ELF-1 (cell line): ENCODE measurements around the gene GPC1.
"Not testable (repeated sequence)": the region's sequence is repeated elsewhere in the genome, so short reads cannot be mapped to it uniquely, and the experiment has no call there.

Source experiments
- DNase-seq: peaks from one replicate; pipeline ENCODE4 v3.0.0-alpha.2; 2016; ENCODE audit warnings: low read depth, low spot score

The GPC1 gene, protein sequence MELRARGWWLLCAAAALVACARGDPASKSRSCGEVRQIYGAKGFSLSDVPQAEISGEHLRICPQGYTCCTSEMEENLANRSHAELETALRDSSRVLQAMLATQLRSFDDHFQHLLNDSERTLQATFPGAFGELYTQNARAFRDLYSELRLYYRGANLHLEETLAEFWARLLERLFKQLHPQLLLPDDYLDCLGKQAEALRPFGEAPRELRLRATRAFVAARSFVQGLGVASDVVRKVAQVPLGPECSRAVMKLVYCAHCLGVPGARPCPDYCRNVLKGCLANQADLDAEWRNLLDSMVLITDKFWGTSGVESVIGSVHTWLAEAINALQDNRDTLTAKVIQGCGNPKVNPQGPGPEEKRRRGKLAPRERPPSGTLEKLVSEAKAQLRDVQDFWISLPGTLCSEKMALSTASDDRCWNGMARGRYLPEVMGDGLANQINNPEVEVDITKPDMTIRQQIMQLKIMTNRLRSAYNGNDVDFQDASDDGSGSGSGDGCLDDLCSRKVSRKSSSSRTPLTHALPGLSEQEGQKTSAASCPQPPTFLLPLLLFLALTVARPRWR

DNA sequence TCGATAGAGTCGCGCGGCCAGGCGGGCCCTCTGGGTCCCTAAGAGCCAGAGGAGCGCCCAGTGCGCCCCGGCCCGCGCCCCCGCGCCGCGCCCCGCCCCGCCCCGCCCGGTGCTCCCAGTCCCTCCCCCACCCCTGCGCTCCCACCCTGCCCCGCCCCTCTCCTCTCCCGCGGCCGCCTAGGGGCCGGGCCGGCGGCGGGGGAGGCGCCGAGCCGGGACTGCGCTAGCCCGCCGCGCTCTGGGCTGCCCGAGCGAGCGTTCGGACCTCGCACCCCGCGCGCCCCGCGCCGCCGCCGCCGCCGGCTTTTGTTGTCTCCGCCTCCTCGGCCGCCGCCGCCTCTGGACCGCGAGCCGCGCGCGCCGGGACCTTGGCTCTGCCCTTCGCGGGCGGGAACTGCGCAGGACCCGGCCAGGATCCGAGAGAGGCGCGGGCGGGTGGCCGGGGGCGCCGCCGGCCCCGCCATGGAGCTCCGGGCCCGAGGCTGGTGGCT is at the start of gene GPC1:
Gene GPC1, plus strand, starts transcription at position 207 of the 491 bp plus-strand sequence. Its CDS starts 256 bp downstream, at position 463.
- no peak for DNase-seq

DNA sequence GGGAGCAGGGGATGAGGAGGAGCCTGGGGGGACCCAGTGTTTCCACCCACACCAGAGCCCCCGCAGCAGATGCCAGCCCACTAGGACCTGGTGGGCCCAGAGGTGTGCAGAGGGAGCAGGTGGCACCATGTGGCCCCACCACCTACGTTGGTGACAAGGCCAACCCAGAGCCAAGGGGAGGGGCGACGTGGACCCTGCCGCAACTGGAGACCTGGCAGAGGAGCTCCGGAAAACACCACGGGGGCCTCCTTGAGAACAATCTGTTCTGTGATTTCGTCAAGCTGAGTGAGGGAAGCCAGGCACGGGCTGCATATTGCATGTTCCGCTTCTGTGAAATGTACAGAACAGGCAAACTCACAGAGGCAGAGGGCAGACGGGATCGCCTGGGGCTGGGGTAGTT is 49.1 kb upstream of the GPC1 start:
- DNase-seq: no peak

DNA sequence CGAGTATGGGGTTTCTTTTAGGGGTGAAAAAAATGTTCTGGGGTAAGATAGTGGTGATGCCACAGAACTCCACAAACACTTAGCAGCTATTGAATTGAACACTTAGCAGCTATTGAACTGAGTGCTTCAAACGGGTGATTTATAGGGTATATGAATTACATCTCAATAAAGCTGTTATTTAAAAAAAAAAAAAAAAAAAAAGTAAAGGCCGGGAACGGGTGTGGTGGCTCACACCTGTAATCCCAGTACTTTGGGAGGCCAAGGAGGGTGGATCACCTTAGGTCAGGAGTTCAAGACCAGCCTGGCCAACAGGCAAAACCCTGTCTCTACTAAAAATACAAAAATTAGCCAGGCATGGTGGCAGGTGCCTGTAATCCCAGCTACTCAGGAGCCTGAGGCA is 48.7 kb upstream of the GPC1 start:
- DNase-seq: not testable (repeated sequence)

DNA sequence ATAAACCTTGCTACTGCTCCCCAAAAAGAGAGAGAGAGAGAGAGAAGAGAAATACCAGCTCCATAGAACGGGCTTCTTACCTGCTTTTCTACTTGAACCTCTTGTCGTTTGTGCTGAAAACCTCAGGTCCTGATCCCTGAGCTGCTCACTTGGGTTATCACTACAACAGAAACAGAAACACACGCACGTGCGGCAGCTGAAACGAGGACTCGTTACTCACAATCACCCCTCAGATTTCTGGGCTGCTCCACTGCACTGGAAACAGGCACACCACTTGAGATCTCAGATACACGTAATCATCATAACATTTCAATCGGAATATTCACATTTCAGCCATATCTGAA is 48.2 kb upstream of the GPC1 start:
- DNase-seq: no peak

DNA sequence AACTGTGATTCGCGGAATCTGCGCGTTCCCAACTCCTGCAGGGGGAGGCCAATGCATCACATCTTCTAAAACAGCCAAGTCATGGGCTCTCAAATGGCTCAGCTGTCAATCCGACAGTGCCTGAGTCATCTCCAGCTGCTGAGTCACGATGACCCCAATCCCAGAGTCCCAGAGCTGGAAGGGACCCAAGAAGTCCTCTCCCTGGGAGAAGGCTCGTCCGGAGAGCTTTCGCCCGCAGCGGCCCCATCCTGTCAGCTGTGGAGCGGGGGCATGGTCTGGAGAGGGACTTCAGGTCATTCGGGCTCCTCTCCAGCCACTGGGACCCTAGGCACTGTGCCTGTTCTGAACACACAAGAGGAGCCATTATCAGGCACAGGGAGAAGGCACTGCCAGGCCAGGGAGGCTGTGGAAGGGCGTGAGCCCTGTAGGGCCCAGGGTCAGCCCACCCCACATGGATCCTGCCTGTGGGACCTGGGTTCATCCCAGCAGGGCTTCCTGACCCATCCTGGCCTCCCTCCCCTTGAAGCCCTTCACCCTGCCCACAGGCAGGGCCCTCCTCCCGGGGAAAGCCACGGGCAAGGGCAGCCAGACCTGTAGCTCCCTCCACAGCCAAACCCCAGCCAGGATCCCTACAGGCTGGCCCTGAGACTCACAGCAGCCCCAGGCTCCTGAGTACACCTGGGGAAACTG is 47.6 kb upstream of the GPC1 start:
- peak; percentile 53 for DNase-seq

DNA sequence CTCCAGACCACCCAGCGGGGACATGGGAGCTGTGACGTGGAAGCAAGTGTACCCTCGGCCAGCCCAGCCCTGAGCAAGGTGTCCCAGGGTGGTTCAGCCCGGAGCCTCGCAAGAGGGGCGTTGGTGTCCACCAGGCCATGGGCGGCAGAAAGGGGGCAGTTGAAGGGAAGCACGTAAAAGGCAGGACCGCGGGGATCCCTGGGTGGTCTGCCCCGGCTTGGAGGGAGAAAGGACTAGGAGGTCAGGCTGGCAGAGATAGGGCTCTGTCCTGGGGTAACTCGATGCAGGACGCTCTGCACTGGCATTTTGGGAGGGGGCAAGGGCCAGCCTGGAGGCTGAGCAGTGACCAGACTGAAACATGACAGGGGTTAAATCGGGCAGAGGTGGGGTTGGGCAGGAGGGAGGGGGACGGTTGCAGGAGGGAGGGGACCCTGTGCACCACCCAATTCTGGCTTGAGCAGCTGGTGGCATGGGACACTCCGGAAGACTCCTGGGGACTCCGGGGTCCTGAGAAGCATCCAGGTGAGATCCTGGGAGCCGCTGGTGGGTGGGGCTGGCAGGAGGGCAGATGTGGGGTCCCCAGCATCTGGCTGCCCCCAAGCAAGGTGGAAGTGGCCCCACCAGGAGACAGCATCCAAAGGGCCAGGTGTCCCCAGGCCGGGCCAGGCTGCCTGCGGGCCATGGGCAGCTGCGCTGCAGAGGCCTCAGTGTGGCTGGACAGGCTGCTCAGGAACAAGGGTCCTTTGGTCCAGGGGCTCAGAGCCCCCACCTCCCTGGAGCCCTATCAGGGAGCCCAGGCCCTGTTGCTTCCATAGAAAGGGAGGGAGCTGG is 46.8 kb upstream of the GPC1 start:
- DNase-seq: no peak

DNA sequence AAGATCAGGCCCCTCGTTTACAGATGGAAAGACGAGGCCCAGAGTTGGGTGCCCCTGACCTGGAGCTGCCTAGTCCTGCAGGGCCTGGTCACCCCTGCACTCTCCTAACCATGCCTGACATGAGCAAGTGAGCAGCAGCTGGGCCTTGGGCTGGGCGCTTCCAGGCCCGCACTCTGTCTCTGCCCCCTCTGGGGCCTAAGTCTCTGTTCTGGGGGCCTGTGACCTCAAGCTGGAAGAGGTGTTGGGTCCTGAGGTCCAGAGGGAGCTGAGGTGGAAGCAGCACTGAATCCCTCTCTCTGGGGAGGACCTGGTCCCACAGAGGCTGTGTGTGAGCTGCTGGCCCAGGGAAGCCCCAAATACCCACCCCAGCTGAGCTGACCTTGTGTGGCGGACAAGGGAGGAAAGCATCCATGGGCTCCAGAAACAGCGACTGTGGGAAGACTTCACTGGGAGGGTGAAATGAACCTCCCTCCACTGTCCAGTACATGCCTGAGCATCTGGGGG is 46.1 kb upstream of the GPC1 start:
- no peak for DNase-seq

DNA sequence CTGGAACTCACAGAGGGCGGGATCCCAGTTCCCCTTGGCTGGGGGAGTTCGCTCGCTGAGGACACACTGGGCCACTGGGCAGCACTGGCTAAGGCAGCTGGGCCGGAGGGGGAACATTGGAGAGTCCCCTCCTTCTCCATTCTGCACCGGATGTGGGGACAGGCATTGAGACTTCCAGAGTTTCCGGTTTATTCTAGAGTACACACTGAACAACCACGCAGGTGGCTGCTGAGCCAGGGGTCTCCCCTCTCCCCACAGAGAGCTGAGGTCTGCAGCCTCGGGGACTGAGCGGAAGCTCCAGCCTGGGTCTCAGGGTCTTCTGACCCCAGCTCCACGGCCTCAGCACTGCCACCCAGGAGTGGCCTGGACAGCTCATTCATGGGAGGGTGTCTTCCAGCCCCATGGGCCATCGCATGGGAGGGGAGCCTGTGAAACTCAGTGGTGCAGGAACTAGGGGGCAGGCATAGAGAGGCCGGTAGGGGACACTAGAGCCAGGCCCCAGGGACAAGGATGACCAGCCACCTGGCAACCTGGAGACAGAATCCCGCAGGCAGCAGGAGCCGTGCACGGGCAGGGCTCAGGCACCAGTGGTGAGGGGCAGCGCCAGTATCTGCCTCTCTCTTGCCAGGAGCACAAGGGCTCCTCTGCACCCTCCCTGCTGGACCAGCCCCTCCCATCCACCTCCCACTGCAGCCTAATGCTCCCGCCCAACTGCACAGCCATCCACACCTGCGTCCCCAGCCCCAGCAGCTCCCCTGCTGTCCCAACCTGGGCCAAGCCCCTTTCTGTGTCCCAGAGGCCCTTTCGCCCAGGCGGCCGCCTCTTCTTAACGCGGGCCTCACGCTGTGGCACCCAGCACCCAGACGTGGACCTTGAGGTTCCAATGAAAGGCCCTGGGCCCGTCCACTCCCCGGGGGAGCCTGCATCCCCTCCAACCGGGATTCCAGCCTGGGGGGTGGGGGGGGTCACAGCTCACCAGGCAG is 45.1 kb upstream of the GPC1 start:
- DNase-seq: no peak

DNA sequence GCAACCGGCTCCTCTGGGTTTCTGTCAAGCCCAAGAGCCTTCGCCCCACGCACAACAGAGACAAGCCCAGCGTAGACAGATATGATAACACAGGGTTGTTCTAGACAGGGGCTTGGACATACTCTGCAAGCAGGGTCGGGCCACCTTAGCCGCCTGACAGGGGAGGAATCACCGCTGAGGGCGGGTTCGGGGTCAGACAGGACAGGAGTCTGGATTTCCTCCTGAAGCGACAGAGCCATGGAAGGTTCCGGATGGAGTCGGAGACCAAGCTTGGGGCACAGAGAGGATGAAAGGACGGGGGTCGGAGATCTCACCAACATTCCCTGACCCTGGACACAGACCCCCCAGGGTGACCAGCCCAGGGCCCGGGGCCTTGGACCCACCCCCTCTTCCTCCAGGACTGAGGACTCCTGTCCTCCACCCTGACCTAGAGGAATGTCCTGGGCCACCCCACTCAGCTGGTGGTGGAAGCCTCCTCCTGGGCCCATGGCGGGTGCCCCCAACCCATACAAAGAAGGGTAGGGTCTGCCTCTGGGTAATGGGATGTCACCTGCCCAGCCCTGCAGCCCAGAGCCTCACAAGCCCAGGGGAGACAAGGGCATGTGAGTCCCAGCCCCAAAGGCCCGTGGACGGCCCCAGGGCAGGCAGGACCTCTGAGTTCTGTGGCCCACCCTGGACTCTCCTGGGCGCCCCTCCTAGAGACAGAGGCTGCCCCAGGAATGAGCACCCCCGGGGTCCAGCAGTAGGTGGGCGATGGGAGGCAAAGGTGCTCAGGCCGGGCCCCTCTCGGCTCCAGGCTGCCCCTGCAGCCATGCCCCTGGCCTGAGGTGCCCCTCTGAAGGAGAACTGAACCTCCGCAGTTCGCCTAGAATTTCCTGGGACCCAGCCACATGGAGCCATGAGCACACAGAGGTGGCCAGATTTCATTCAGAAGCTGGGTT is 44.1 kb upstream of the GPC1 start:
- DNase-seq: no peak

DNA sequence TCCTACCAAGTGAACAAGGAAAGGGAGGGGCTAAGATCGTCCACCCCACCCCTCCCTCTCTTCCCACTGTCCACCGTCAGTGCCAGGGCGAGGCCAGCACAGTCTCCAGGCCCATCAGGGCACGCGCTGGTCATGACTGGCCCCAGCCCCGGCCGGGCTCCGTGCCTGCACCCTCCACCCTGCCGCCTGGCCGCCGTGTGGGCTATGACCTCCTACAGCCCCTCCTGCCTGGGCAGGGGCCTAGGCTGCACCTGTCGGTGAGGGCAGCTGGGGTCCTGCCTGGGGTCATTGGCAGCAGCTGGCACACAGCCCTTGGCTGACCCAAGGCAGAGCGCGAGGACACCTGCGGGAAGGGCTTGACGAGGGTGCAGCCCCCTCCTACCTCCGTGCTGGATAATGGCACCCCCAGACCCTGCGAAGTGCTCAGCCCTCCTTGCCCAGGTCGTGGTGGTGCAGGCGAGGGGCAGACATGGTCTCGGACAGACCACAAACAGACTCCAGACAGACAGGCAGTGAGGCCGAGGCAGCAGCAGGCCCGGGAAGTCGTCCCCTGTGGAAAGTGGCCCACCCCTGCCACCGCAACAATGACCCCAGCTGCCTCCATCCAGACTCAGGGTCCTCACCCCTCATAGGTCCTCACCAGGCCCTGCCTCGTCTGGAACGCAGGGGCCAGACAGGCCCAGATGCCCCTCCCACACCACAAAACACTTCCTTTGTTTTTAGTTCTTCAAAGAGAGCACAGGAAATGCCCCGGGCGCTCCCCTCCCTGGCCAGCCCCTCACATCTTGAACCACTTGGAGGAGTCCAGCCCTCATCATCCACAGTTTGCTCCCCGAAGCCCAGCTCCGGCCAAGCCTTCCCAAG is 43.1 kb upstream of the GPC1 start:
- peak; percentile 87 for DNase-seq

DNA sequence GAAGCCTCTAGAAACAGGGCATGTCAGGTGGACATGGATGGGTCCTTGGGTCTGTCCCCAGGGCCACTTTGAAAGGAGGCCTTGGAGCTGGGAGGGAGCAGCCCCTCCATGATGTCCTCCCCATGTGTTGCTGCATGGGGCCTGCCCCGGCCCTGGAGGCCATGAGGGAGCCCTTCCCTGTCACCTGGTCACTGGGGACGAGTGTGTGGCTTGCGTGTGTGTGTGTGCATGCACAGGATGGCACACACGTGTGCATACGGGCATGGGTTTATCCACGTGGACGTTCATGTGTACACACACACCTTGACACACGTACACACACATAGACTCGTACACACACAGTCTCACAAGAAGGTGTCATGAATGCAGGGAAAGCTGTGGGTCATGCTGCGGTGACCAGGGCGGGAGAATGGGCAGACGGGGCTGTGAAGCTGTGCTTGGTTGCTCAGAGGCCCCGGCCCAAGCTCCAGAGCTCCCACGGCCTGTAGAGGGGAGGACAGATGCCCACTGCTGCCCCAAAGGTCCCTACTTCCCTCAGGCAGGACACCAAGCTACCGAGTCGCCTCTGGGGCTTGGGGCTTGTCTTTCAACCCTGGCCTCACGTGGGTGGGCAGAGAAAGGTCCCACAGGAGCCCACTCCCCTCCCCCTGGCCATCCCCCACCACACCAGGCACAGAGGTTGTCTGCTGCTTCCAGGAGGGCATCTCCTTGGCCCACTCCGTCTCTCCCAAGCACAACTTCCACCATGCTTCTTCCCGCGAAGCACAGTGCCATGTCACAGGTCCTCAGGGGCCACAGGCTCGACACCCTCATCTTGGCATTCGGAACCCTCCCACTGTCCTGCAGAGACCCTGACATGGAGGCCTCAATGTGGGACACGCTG is 42.3 kb upstream of the GPC1 start:
- no peak for DNase-seq

DNA sequence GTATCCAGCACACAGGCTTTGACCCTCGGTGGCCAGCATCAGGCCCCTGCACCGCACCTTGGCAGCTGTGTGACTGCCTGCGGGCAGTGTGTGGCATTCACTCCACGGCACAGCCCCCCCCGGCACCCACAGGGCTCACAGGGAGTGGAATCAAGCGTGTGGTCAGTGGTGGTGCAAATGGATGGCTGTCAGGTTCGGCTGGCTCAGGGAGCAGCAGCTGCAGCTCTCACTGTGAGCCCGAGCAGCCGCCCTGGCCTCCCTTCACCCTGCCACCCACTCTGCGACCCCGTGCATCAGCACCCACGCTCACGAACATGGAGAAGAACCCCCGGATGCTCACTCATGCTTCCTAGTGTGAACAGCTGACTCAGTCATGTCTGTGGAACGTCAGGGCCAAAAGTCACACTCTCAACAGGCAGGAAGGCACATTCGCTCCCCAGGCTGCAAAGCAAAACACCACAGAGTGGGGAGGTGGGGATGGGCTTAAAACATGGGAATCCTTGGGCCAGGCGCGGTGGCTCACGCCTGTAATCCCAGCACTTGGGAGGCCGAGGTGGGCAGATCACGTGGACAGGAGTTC is 41.5 kb upstream of the GPC1 start:
- DNase-seq: no peak

DNA sequence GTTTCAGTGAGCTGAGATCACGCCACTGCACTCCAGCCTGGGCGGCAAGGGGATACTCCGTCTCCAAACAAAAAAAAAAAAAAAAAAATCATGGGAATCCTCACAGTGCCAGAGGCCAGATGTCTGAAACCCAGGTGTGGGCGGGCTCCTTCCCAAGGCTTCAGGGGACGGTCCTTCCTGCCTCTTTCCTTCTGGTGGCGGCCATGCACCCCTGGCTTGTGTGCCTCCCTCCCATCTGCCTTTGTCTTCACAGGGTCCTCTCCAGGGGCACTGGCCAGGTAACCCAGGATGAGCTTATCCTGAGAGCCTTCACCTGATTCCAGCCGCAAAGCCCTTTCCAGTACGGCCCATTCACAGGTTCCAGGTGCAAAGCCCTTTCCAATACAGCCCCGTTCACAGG is 40.9 kb upstream of the GPC1 start:
- no peak for DNase-seq

DNA sequence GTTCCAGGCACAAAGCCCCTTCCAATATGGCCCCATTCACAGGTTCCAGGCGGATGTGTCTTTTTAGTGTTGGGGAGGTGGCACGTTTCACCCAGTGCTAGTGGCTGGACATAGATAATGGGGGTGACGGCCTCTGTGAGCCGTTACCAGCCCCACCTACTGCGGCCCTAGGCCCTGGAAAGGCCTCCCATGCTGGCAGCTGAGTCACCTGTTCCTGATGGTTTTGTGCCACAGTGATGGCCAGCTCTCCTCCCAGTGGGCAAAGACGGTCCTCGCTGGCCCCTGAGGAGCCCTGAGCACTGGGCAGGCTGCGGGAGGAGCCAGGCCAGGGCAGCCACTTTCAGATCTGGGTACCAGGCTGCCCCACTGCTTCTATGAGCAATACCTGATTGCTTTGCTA is 40.0 kb upstream of the GPC1 start:
- no peak for DNase-seq

DNA sequence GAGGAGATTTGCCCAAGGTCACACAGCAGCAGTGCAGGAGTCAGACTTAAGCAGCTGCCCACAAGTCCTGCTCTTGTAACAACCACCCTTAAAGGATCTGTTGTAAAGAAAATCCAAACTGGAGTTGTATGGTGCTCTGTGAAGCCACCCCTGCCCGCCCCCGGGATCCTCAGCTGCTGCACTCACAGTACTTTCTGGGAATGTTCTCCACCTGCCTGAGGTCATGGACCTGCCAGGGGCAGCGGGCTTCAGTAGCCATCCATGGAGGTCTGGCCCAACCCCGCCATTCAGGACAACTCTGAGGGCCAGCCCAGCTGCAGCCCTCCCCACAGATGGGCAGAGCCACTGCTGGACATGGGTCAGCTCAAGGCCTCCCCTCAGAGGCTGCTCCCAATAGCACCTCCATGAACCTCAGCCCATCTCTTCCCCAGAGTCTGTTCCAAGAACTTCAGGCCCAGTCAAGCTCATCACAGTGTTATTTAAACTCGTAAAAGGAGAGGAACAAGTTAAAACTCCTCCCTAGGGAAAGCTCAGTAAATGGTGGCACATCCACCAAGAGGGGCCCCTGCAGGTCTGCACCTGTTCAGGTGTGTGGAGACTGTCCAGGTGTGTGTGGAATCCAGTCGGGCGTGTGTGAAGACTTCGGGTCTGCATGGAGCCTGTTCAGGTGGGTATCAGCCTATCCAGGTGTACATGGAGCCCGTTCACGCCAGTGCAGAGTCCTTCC is 39.4 kb upstream of the GPC1 start:
- no peak for DNase-seq
